HUES64 (cell line): ENCODE data around the gene PSME1.
A peak's percentile ranks its signal among the peaks of the same experiment; 100 is the strongest.

Source experiments
- H3K27ac ChIP-seq: 2 replicates; pipeline ENCODE4 v1.7.0; 2013; ENCODE audit warnings: low read depth, low read length, inconsistent platforms
- H3K27me3 ChIP-seq: 2 replicates; pipeline ENCODE4 v1.6.1; 2013; ENCODE audit warnings: mild to moderate bottlenecking, low read length; ENCODE audit not compliant: insufficient read depth
- H3K36me3 ChIP-seq: 2 replicates; pipeline ENCODE4 v1.6.1; 2013; ENCODE audit warnings: mild to moderate bottlenecking, low read length; ENCODE audit not compliant: insufficient read depth
- H3K4me1 ChIP-seq: 2 replicates; pipeline ENCODE4 v1.6.1; 2013; ENCODE audit warnings: mild to moderate bottlenecking, low read length, moderate library complexity; ENCODE audit not compliant: insufficient read depth
- H3K4me3 ChIP-seq: 2 replicates; pipeline ENCODE4 v1.5.1; 2013; ENCODE audit warnings: mild to moderate bottlenecking, low read length, moderate library complexity
- H3K9ac ChIP-seq: 2 replicates; pipeline ENCODE4 v1.6.1; 2013; ENCODE audit warnings: mild to moderate bottlenecking, low read depth, low read length
- H3K9me3 ChIP-seq: 2 replicates; pipeline ENCODE4 v1.6.1; 2013; ENCODE audit warnings: low read depth, low read length; ENCODE audit not compliant: insufficient read depth
- WGBS: fragments of 150-250, 120-280 bp; methylation state at CpG from one replicate; pipeline ENCODE4 v1.1.7; 2013; ENCODE audit warnings: missing lambda C conversion rate; 5-methylcytosine and 5-hydroxymethylcytosine counted together

Gene PSME1

DNA sequence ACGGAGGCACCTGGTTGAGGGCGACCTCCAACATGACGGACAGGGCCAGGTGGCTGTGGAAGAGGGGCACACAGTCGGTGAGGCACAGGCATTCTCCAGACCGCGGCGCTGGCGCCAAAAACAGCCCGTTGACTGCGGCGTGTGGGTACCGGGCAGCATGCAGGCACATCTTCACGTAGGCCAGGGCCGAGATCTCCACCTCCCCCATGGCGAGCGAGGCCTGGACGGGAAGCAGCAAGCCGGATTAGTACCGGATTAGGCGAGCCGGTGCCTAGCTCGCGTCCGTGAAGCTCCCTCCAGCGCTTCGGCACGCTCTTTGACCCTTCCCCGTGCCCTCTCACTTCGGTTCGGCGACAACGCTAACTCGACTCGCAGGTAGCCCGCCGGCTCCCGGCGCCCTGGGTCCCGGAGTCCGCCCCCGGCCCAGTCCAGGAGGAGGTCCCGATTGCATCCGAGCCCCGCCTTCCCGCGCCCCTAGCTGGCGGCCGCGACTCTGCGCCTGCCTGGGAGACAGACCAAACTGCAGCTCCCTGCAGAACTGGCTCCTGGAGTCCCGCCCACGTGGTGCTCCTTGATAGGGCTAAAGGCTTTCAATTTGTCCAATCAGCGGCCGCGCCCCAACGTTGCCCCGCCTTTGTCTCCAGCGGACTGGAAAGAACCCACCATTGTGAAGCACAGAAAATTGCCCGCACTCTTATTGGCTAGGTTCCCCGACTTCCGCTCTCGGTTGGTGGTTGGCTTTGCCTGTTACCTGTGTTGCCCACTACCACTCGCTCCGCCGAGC is 5.3 kb downstream of the PSME1 start, which contains the start of gene EMC9:
Gene EMC9, minus strand, starts transcription at position 495 of the 784 bp plus-strand sequence. Its CDS starts 287 bp downstream, at position 208.
- Histone ChIP-seq H3K27me3 (0 out of 2 replicates have a peak, but pooled peaks cover 4% of the 10 kb centered on the region), H3K27ac (peak within 1 kb of the TSS; percentile 77), H3K36me3 (peaks cover 46% of the 10 kb centered on the region), H3K4me1 (peaks cover 6% of the 10 kb centered on the region; the same call in 1 of the 2 replicates), H3K9ac (peak within 1 kb of the TSS; percentile 79), H3K9me3 (no peaks in the 10 kb centered on the region), H3K4me3 (peak within 1 kb of the TSS; percentile 74)
- under 1% methylated on average over 65 of the region's 65 CpGs for WGBS

- 94% methylated on average over 2 of the region's 2 CpGs for WGBS
- Histone ChIP-seq H3K36me3 (peaks cover 34% of the 10 kb centered on the region), H3K27ac (no peak overlapping the region), H3K9ac (no peak overlapping the region), H3K27me3 (no peaks in the 10 kb centered on the region), H3K4me3 (no peak overlapping the region), H3K9me3 (no peaks in the 10 kb centered on the region), H3K4me1 (peaks cover 9% of the 10 kb centered on the region; the same call in 1 of the 2 replicates)
Observed at GRCh38 chr14:24143511-24143910, 7.5 kb downstream of the PSME1 start.

DNA sequence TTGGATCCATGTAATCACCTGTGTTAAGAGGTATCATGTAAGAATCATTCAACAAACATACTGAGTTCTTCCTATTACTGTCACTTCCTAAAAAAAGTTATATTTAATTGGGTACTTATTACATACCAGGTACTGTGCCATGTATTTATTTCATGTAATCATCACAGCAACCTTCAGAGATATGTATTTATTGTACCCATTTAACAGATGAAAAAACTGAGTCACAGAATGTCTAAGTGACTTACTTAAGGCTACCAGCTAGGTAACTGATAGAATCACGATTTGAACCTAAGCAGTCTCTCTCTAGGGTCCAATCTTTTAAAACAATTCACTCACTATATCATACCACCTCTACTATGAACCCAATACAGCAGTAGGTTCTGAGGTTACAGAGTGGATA is 8.5 kb downstream of the PSME1 start:
- Histone ChIP-seq H3K9ac (no peak overlapping the region), H3K27me3 (no peaks in the 10 kb centered on the region), H3K4me3 (no peak overlapping the region), H3K9me3 (no peaks in the 10 kb centered on the region), H3K4me1 (peaks cover 10% of the 10 kb centered on the region; the same call in 1 of the 2 replicates), H3K27ac (no peak overlapping the region), H3K36me3 (peaks cover 33% of the 10 kb centered on the region)
- 100% methylated on average over 1 of the region's 1 CpG for WGBS

GRCh38 chr14:24145219-24145618 is 9.2 kb downstream of the PSME1 start:
- H3K36me3 ChIP-seq = peaks cover 36% of the 10 kb centered on the region
- H3K27ac ChIP-seq = no peak overlapping the region
- no peak overlapping the region for H3K9ac ChIP-seq
- H3K9me3 ChIP-seq = no peaks in the 10 kb centered on the region
- 0 out of 2 replicates have a peak overlapping the region, but pooled peaks have one; percentile 92 for H3K4me3 ChIP-seq
- 91% methylated on average over 2 of the region's 2 CpGs for WGBS
- peaks cover 10% of the 10 kb centered on the region; the same call in 1 of the 2 replicates for H3K4me1 ChIP-seq
- H3K27me3 ChIP-seq = no peaks in the 10 kb centered on the region

DNA sequence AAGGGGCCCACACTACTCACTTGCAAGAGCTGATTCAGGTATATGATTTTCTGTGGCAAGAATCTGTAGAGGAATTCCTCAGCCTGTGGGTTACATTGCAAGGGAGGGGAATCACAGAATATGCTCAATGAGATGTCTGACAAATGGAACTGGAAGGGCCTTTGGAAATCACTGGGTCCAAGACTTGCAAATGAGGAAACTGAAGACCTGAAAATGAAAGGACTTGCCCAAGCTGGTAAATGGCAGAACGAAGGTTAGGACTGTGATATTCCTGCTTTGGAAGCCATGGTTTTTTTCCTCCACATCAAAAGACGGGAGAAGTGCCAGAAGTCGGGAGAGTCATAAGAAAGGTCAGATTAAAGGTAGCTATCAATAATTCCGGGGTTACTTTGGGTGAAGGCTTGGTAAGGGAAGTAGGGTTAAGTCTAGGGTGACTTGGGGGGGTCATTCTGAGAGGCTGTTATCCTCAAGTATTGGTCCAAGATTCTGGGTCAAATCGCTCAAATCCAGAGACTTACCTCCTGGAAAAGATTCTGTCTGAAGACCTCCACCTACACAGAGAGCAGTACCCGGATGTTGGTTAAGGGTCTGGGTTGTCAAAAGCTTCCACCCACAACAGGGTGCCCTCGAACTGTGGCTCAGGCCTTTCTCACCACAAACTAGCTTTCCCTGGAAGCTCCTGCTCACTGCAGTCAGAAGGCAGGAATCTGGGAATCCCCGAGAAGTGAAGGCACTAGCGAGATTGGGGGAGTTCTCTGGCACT is 9.9 kb downstream of the PSME1 start:
- H3K4me1 ChIP-seq = peaks cover 10% of the 10 kb centered on the region; the same call in 1 of the 2 replicates
- 46% methylated on average over 7 of the region's 9 CpGs for WGBS

DNA sequence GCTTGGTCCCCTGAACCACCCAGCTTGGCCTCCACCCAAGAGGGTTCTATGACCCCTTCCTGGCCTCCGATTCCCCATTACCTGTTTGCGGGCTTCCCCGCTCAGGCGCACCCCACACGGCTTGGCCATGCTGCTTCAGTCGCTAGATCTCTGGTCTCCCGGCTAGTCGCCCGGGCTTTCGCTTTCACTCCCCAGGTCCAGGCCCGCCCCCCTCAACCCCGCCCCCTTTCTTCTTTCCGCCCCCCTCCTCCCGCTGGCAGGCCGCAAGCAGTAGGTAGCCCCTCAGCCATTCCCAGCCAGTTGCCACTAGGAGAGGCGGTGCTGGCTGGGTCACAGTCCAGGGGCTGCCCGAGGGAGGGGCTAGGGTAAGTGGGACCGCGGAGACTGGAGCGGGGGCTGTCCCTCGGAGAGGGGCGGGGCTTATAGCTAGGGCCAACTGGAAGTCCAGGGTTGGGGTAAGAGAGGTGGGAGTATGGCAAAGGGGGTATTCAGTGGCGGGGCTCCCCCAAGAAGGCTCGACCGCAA is 10.5 kb downstream of the PSME1 start, which contains the start of gene PSME2:
Gene PSME2, minus strand, starts transcription at position 158 of the 525 bp plus-strand sequence. Its CDS starts 29 bp downstream, at position 129.
- peaks cover 10% of the 10 kb centered on the region; the same call in 1 of the 2 replicates for H3K4me1 ChIP-seq
- peaks cover 49% of the 10 kb centered on the region for H3K36me3 ChIP-seq
- no peaks in the 10 kb centered on the region for H3K9me3 ChIP-seq
- no peaks in the 10 kb centered on the region for H3K27me3 ChIP-seq
- H3K27ac ChIP-seq = peak within 1 kb of the TSS; percentile 54
- peak within 1 kb of the TSS; percentile 83 for H3K9ac ChIP-seq
- WGBS = 1% methylated on average over 22 of the region's 25 CpGs
- peak within 1 kb of the TSS; percentile 92 for H3K4me3 ChIP-seq

More for the DNA sequence above, 9.9 kb downstream of the PSME1 start:
- H3K4me3 ChIP-seq = peak overlapping the region; percentile 92
- no peaks in the 10 kb centered on the region for H3K9me3 ChIP-seq
- peak overlapping the region; percentile 50; the same call in 1 of the 2 replicates for H3K27ac ChIP-seq
- peak overlapping the region; percentile 83 for H3K9ac ChIP-seq
- H3K27me3 ChIP-seq = no peaks in the 10 kb centered on the region
- H3K36me3 ChIP-seq = peaks cover 42% of the 10 kb centered on the region

- H3K9ac ChIP-seq = peak within 1 kb of the TSS; percentile 83
- H3K36me3 ChIP-seq = peaks cover 55% of the 10 kb centered on the region
- peaks cover 10% of the 10 kb centered on the region; the same call in 1 of the 2 replicates for H3K4me1 ChIP-seq
- H3K27me3 ChIP-seq = no peaks in the 10 kb centered on the region
- peak within 1 kb of the TSS; percentile 92 for H3K4me3 ChIP-seq
- no peaks in the 10 kb centered on the region for H3K9me3 ChIP-seq
- peak within 1 kb of the TSS; percentile 54 for H3K27ac ChIP-seq
- under 1% methylated on average over 57 of the region's 57 CpGs for WGBS
Observed at GRCh38 chr14:24146978-24147760, 11.2 kb downstream of the PSME1 start, which contains the start of gene RNF31. RNF31 (plus strand) TSS chr14:24147498; CDS start chr14:24147699, 201 bp downstream.

GRCh38 chr14:24147761-24148428 is 11.9 kb downstream of the PSME1 start:
- H3K36me3 ChIP-seq = peaks cover 63% of the 10 kb centered on the region
- 10% methylated on average over 29 of the region's 29 CpGs for WGBS
- H3K4me3 ChIP-seq = peak overlapping the region; percentile 91
- no peaks in the 10 kb centered on the region for H3K27me3 ChIP-seq
- H3K4me1 ChIP-seq = peaks cover 10% of the 10 kb centered on the region; the same call in 1 of the 2 replicates
- no peaks in the 10 kb centered on the region for H3K9me3 ChIP-seq
- no peak overlapping the region for H3K27ac ChIP-seq
- peak overlapping the region; percentile 80 for H3K9ac ChIP-seq

DNA sequence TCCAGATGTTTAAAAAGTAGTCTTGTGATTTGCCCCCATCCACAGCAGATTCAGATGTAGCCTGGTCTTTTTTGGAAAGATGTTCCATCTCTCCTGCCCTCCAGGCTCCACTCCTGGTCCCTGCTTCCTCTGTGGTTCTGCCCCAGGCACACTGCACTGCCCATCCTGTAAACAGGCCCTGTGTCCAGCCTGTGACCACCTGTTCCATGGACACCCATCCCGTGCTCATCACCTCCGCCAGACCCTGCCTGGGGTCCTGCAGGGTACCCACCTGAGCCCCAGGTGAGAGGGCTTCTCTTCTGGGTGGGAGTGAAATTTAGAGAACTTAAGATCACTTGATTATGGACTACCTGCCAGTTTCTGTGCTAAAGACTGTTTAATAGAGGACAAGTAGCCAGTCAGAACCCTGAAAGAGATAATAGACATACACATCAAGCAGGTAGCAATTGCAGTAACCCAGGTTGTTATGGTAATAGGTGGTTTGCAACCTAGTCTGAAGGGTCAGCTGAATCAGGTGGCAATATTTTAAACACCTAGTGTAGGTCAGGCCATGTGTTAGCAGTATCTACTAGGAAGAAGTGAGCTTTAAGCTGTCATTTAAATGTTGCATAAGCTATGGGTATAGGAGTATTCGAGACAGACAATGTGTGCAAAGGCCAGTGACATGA is 13.4 kb downstream of the PSME1 start:
- no peak overlapping the region for H3K9ac ChIP-seq
- no peak overlapping the region for H3K4me3 ChIP-seq
- H3K9me3 ChIP-seq = no peaks in the 10 kb centered on the region
- WGBS = 95% methylated on average over 3 of the region's 3 CpGs
- peaks cover 56% of the 10 kb centered on the region for H3K36me3 ChIP-seq
- no peak overlapping the region for H3K27ac ChIP-seq
- no peaks in the 10 kb centered on the region for H3K27me3 ChIP-seq
- H3K4me1 ChIP-seq = peaks cover 10% of the 10 kb centered on the region; the same call in 1 of the 2 replicates
